K562 (cell line): ENCODE results near the gene DGLUCY. TPM values are rescaled to one million over a fixed set of nuclear protein-coding genes. Genes with fewer than 3 reads are reported as not detected.

Experiments
- DIDO1 ChIP-seq: fragments of 450-650 bp; IDR thresholded peaks from 2 replicates; pipeline ENCODE4 v1.6.1; 2016; ENCODE audit warnings: low read depth, missing biosample characterization, missing genetic modification characterization
- GTF2E2 ChIP-seq: fragments of 200-800 bp; sonication (Bioruptor generic); IDR thresholded peaks from 2 replicates; pipeline ENCODE4 v1.6.1; 2016; ENCODE audit warnings: missing genetic modification characterization, missing compliant biosample characterization
- MGA ChIP-seq: fragments of 450-650 bp; IDR thresholded peaks from 2 replicates; pipeline ENCODE4 v1.6.1; 2016; ENCODE audit warnings: mild to moderate bottlenecking, moderate library complexity
- NCOA4 ChIP-seq: fragments of 450-650 bp; IDR thresholded peaks from 2 replicates; pipeline ENCODE4 v1.6.1; 2018; ENCODE audit warnings: mild to moderate bottlenecking; ENCODE audit not compliant: partially characterized antibody
- SPI1 ChIP-seq: IDR thresholded peaks from 2 replicates; pipeline ENCODE4 v1.6.1; 2011; ENCODE audit warnings: low read depth, low read length, control low read depth, borderline replicate concordance
- SRF ChIP-seq, 2 experiments: fragments of 250-450, 450-650 bp in 1 of 2; sonication (Bioruptor Pico) in 1 of 2; sonication (generic) in 1 of 2; formaldehyde crosslinking; IDR thresholded peaks; 2 replicates each; pipeline versions ENCODE4 v1.5.0 to v1.5.1; 2020 to 2022; ENCODE audit warnings: mild to moderate bottlenecking in 1 of 2, missing genetic modification reagents in 1 of 2
- ZKSCAN1 ChIP-seq: fragments of 150-350 bp; IDR thresholded peaks from 2 replicates; pipeline ENCODE4 v1.6.1; 2016; ENCODE audit warnings: low read depth, low read length
- ZNF445 ChIP-seq: fragments of 250-450 bp; sonication (Bioruptor Pico); IDR thresholded peaks from 2 replicates; pipeline ENCODE4 v1.4.0; 2020; ENCODE audit warnings: low read depth, mild to moderate bottlenecking, moderate library complexity
- ZSCAN29 ChIP-seq: fragments of 450-650 bp; IDR thresholded peaks from 2 replicates; pipeline ENCODE4 v1.6.1; 2017
- polyA plus RNA-seq, 8 experiments: library from polyadenylated mRNA; depleted of rRNA in 4 of 8; stranded (reverse) in 5 of 8; unstranded in 3 of 8; fragments of >200 nt; fragmentation: Nextera tagmentation in 2 of 8; fragmentation: Illumina TruSeq in 1 of 8; extraction: Ambion mirVana in 2 of 8; extraction: Trizol in 1 of 8; gene quantifications; 2 replicates each; pipeline versions ENCODE4 v1.2.1 to v1.2.3, GENCODE V29; 2011 to 2014; ENCODE audit warnings: inconsistent platforms in 1 of 8, missing spikeins in 1 of 8
- total RNA-seq, 7 experiments: library from RNA; depleted of rRNA in 6 of 7; stranded (reverse); fragments of >200 nt in 6 of 7; fragmentation: Illumina TruSeq in 2 of 7; extraction: Trizol in 2 of 7; gene quantifications; 2 replicates each; pipeline versions ENCODE4 v1.2.1 to v1.2.3, GENCODE V29; 2011 to 2021; ENCODE audit warnings: low replicate concordance in 1 of 7
- TF ChIP-seq, protein P1 (sequence below): fragments of 450-650 bp; IDR thresholded peaks from 2 replicates; pipeline ENCODE4 v1.6.1; 2016; ENCODE audit warnings: borderline replicate concordance
- TF ChIP-seq, protein P2 (sequence below), 2 experiments: fragments of 450-650 bp; IDR thresholded peaks; 2 replicates each; pipeline ENCODE4 v1.6.1; 2016

Gene DGLUCY
- total and polyA plus RNA-seq, 9 of the 15 experiments (the other 6 are each of a cell fraction or from before 2014, with no cell fraction given): 9.9 to 28.4 (median 21.0) TPM

DNA sequence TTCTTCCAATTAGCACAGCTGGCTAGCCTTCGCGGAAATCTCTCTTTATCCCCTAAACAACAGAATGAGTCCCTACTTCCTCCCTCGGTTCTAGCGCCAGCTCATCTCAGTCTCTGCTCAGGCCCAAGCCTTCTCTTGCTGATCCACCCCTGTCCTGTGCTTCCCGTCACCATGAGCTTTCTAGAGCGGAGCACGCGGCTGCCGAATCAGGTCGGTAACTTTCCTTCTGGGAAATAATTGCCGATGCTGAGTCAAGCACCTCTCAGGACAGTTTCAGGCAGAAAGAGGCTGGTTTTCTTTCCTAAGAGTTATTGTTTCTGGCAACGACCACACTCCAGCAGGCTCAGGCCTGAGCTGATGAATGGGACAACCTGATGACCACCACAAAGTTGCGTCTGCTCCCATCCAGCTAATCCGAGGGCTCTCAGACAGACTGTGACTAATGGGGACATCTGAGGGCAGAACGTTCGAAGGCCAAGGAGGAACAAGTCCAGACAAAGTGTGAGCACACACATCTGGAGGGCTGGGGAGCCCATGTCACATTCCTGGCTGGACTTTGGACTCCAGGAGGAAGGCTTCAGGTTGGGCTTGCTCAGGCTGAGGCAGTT, 144.2 kb downstream of the DGLUCY start (continued):
- TF ChIP-seq MGA (peak; percentile 61), SRF (CRISPR knock-in tag; IDR thresholded peaks at IDR 0.05) (no peak), ZSCAN29 (no peak), DIDO1 (tag) (no peak), SPI1 (0 out of 2 replicates have a peak, but pooled peaks have one; percentile 33), GTF2E2 (tag) (no peak), ZNF445 (CRISPR knock-in tag) (no peak), NCOA4 (no peak), ZKSCAN1 (no peak)
- TF ChIP-seq, protein P1, sequence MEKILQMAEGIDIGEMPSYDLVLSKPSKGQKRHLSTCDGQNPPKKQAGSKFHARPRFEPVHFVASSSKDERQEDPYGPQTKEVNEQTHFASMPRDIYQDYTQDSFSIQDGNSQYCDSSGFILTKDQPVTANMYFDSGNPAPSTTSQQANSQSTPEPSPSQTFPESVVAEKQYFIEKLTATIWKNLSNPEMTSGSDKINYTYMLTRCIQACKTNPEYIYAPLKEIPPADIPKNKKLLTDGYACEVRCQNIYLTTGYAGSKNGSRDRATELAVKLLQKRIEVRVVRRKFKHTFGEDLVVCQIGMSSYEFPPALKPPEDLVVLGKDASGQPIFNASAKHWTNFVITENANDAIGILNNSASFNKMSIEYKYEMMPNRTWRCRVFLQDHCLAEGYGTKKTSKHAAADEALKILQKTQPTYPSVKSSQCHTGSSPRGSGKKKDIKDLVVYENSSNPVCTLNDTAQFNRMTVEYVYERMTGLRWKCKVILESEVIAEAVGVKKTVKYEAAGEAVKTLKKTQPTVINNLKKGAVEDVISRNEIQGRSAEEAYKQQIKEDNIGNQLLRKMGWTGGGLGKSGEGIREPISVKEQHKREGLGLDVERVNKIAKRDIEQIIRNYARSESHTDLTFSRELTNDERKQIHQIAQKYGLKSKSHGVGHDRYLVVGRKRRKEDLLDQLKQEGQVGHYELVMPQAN: no peak
- TF ChIP-seq, protein P2, sequence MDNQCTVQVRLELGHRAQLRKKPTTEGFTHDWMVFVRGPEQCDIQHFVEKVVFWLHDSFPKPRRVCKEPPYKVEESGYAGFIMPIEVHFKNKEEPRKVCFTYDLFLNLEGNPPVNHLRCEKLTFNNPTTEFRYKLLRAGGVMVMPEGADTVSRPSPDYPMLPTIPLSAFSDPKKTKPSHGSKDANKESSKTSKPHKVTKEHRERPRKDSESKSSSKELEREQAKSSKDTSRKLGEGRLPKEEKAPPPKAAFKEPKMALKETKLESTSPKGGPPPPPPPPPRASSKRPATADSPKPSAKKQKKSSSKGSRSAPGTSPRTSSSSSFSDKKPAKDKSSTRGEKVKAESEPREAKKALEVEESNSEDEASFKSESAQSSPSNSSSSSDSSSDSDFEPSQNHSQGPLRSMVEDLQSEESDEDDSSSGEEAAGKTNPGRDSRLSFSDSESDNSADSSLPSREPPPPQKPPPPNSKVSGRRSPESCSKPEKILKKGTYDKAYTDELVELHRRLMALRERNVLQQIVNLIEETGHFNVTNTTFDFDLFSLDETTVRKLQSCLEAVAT (IDR thresholded peaks at IDR 0.05): peak in 1 of 2 experiments; percentile 68; a peak in 2 of 4 replicates
